ENCODE data around the gene ARHGAP6. TPM values are rescaled to one million over a fixed set of nuclear protein-coding genes. Genes with fewer than 3 reads are reported as not detected.
A peak's percentile ranks its signal among the peaks of the same experiment; 100 is the strongest.

ARHGAP6 gene
- total and polyA plus RNA-seq, 9 of the 15 experiments (the other 6 are each of a cell fraction or from before 2014, with no cell fraction given) = 12.5 to 63.6 (median 41.8) TPM

- TF ChIP-seq, protein P1, sequence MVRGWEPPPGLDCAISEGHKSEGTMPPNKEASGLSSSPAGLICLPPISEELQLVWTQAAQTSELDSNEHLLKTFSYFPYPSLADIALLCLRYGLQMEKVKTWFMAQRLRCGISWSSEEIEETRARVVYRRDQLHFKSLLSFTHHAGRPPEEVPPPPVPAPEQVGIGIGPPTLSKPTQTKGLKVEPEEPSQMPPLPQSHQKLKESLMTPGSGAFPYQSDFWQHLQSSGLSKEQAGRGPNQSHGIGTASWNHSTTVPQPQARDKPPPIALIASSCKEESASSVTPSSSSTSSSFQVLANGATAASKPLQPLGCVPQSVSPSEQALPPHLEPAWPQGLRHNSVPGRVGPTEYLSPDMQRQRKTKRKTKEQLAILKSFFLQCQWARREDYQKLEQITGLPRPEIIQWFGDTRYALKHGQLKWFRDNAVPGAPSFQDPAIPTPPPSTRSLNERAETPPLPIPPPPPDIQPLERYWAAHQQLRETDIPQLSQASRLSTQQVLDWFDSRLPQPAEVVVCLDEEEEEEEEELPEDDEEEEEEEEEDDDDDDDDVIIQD (CRISPR knock-in tag; IDR thresholded peaks at IDR 0.05) = no peak
- no peak for TF ChIP-seq PTTG1 (tag; IDR thresholded peaks at IDR 0.05; ENCODE audit: low read depth)
- TF ChIP-seq NR3C1 (CRISPR knock-in tag; IDR thresholded peaks at IDR 0.05) = no peak
- TF ChIP-seq CCNT2 (IDR thresholded peaks at IDR 0.05; ENCODE audit: borderline replicate concordance, extremely low read depth, insufficient read length, low read depth, low read length) = peak; percentile 95
- peak; percentile 74; the same call in 1 of the 2 replicates for TF ChIP-seq SMARCE1 (IDR thresholded peaks at IDR 0.05)
- peak; percentile 39; the same call in 1 of the 2 replicates for TF ChIP-seq NCOA1 (IDR thresholded peaks at IDR 0.05; ENCODE audit: low read depth)
- TF ChIP-seq ZEB2 (IDR thresholded peaks at IDR 0.05) = no peak
- TF ChIP-seq, protein P2, sequence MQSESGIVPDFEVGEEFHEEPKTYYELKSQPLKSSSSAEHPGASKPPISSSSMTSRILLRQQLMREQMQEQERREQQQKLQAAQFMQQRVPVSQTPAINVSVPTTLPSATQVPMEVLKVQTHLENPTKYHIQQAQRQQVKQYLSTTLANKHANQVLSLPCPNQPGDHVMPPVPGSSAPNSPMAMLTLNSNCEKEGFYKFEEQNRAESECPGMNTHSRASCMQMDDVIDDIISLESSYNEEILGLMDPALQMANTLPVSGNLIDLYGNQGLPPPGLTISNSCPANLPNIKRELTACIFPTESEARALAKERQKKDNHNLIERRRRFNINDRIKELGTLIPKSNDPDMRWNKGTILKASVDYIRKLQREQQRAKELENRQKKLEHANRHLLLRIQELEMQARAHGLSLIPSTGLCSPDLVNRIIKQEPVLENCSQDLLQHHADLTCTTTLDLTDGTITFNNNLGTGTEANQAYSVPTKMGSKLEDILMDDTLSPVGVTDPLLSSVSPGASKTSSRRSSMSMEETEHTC (IDR thresholded peaks at IDR 0.05) = no peak
- TF ChIP-seq ZNF165 (CRISPR knock-in tag; IDR thresholded peaks at IDR 0.05; ENCODE audit: borderline replicate concordance) = no peak
- TF ChIP-seq SRSF3 (IDR thresholded peaks at IDR 0.05; ENCODE audit: insufficient read depth, low read length) = no peak
- TF ChIP-seq ZNF444 (CRISPR knock-in tag; IDR thresholded peaks at IDR 0.05) = no peak
- TF ChIP-seq BCLAF1 (IDR thresholded peaks at IDR 0.05; ENCODE audit: borderline replicate concordance in 1 of 2, control insufficient read depth in 1 of 2, low read depth in 2 of 2, low read length in 1 of 2) = no peak
- TF ChIP-seq FOXP4 (CRISPR knock-in tag; IDR thresholded peaks at IDR 0.05; ENCODE audit: borderline replicate concordance) = no peak
- TF ChIP-seq TAL1 (IDR thresholded peaks at IDR 0.05) = peak; percentile 93
- no peak for TF ChIP-seq RBM17 (IDR thresholded peaks at IDR 0.05; ENCODE audit: borderline replicate concordance, low read depth, low read length)
- TF ChIP-seq CREB1 (IDR thresholded peaks at IDR 0.05) = no peak
- no peak for TF ChIP-seq CREB1 (CRISPR knock-in tag; IDR thresholded peaks at IDR 0.05)
- TF ChIP-seq ASH1L (IDR thresholded peaks at IDR 0.05; ENCODE audit: borderline replicate concordance, low read depth, partially characterized antibody) = no peak
- TF ChIP-seq MEF2D (tag; conservative IDR thresholded peaks at IDR 0.05; ENCODE audit: low read depth) = no peak
- 0 out of 2 replicates have a peak, but pooled peaks have one; percentile 43 for TF ChIP-seq ZNF589 (CRISPR knock-in tag; IDR thresholded peaks at IDR 0.05; ENCODE audit: low read depth)
- no peak for TF ChIP-seq ILF3 (IDR thresholded peaks at IDR 0.05; ENCODE audit: borderline replicate concordance)
- TF ChIP-seq NELFE (IDR thresholded peaks at IDR 0.05; ENCODE audit: insufficient read depth, insufficient read length) = no peak
These were observed 77.6 kb downstream of the ARHGAP6 start (continued) for GRCh38 chrX:11588097-11588496.
